WTC11 (cell line): ENCODE results near the gene LENG9.

Source experiments
- CBFB ChIP-seq: sonication (generic); formaldehyde crosslinking; IDR thresholded peaks from 2 replicates; pipeline ENCODE4 v1.8.1; 2022; ENCODE audit warnings: mild to moderate bottlenecking, low read depth, missing genetic modification reagents
- JUN ChIP-seq: sonication (generic); formaldehyde crosslinking; IDR thresholded peaks from 2 replicates; pipeline ENCODE4 v1.8.0; 2023; ENCODE audit warnings: mild to moderate bottlenecking, missing genetic modification reagents
- NFE2L1 ChIP-seq: sonication (generic); formaldehyde crosslinking; IDR thresholded peaks from 2 replicates; pipeline ENCODE4 v1.8.1; 2023; ENCODE audit warnings: missing genetic modification reagents
- RELA ChIP-seq: sonication (generic); formaldehyde crosslinking; IDR thresholded peaks from 2 replicates; pipeline ENCODE4 v1.8.1; 2022; ENCODE audit warnings: missing genetic modification reagents, mild to moderate bottlenecking, borderline replicate concordance
- TEAD4 ChIP-seq: sonication (generic); formaldehyde crosslinking; IDR thresholded peaks from 2 replicates; pipeline ENCODE4 v1.8.0; 2022; ENCODE audit warnings: mild to moderate bottlenecking, missing genetic modification reagents
- TF ChIP-seq, protein P1 (sequence below): fragments of 200-600 bp; IDR thresholded peaks from 2 replicates; pipeline ENCODE4 v1.8.0; 2022; ENCODE audit warnings: antibody characterized with exemption
- TF ChIP-seq, protein P2 (sequence below): sonication (generic); formaldehyde crosslinking; conservative IDR thresholded peaks from 2 replicates; pipeline ENCODE4 v1.8.1; 2022; ENCODE audit warnings: mild to moderate bottlenecking, missing genetic modification reagents
- TF ChIP-seq, protein P3 (sequence below): sonication (generic); formaldehyde crosslinking; IDR thresholded peaks from 2 replicates; pipeline ENCODE4 v1.8.1; 2023; ENCODE audit warnings: mild to moderate bottlenecking, missing genetic modification reagents, moderate library complexity
- TF ChIP-seq, protein P4 (sequence below): sonication (generic); formaldehyde crosslinking; IDR thresholded peaks from 2 replicates; pipeline ENCODE4 v1.8.1; 2023; ENCODE audit warnings: mild to moderate bottlenecking, missing genetic modification reagents, borderline replicate concordance
- TF ChIP-seq, protein P5 (sequence below): sonication (generic); formaldehyde crosslinking; IDR thresholded peaks from 2 replicates; pipeline ENCODE4 v1.8.1; 2022; ENCODE audit warnings: mild to moderate bottlenecking, missing genetic modification reagents, moderate library complexity, borderline replicate concordance
- TF ChIP-seq, protein P6 (sequence below): fragments of 250-450 bp; sonication (Bioruptor Pico); IDR thresholded peaks from 2 replicates; pipeline ENCODE4 v1.9.0; 2021; ENCODE audit warnings: mild to moderate bottlenecking
- TF ChIP-seq, protein P7 (sequence below): sonication (generic); formaldehyde crosslinking; IDR thresholded peaks from 2 replicates; pipeline ENCODE4 v1.8.1; 2022; ENCODE audit warnings: low read depth, missing genetic modification reagents, borderline replicate concordance
- TF ChIP-seq, protein P8 (sequence below): sonication (generic); formaldehyde crosslinking; IDR thresholded peaks from 2 replicates; pipeline ENCODE4 v1.8.0; 2022; ENCODE audit warnings: mild to moderate bottlenecking, missing genetic modification reagents

DNA sequence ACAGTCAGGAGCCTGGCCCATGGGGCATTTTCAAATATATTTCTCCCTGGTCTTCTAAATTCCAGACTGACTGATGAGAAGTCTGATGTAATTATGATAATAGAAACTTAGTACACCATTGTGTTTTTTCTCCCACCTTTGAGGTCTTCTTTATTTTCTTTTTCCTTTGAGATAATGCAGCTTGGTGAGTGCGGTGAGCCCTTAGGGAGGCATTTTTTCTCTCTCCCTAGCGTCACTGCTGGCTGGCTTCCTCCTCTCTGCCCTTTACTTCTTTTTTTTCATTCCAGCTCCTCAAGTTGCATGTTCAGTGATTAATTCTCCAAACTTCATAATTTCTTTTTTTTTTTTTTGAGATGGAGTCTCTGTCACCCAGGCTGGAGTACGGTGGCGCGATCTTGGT is 22.3 kb upstream of the LENG9 start:
- TF ChIP-seq JUN (CRISPR knock-in tag) = no peak
- TF ChIP-seq, protein P1, sequence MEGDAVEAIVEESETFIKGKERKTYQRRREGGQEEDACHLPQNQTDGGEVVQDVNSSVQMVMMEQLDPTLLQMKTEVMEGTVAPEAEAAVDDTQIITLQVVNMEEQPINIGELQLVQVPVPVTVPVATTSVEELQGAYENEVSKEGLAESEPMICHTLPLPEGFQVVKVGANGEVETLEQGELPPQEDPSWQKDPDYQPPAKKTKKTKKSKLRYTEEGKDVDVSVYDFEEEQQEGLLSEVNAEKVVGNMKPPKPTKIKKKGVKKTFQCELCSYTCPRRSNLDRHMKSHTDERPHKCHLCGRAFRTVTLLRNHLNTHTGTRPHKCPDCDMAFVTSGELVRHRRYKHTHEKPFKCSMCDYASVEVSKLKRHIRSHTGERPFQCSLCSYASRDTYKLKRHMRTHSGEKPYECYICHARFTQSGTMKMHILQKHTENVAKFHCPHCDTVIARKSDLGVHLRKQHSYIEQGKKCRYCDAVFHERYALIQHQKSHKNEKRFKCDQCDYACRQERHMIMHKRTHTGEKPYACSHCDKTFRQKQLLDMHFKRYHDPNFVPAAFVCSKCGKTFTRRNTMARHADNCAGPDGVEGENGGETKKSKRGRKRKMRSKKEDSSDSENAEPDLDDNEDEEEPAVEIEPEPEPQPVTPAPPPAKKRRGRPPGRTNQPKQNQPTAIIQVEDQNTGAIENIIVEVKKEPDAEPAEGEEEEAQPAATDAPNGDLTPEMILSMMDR = no peak
- TF ChIP-seq, protein P2, sequence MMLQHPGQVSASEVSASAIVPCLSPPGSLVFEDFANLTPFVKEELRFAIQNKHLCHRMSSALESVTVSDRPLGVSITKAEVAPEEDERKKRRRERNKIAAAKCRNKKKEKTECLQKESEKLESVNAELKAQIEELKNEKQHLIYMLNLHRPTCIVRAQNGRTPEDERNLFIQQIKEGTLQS (CRISPR knock-in tag) = no peak
- TF ChIP-seq, protein P3, sequence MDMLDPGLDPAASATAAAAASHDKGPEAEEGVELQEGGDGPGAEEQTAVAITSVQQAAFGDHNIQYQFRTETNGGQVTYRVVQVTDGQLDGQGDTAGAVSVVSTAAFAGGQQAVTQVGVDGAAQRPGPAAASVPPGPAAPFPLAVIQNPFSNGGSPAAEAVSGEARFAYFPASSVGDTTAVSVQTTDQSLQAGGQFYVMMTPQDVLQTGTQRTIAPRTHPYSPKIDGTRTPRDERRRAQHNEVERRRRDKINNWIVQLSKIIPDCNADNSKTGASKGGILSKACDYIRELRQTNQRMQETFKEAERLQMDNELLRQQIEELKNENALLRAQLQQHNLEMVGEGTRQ (CRISPR knock-in tag) = no peak
- no peak for TF ChIP-seq CBFB (CRISPR knock-in tag)
- TF ChIP-seq, protein P4, sequence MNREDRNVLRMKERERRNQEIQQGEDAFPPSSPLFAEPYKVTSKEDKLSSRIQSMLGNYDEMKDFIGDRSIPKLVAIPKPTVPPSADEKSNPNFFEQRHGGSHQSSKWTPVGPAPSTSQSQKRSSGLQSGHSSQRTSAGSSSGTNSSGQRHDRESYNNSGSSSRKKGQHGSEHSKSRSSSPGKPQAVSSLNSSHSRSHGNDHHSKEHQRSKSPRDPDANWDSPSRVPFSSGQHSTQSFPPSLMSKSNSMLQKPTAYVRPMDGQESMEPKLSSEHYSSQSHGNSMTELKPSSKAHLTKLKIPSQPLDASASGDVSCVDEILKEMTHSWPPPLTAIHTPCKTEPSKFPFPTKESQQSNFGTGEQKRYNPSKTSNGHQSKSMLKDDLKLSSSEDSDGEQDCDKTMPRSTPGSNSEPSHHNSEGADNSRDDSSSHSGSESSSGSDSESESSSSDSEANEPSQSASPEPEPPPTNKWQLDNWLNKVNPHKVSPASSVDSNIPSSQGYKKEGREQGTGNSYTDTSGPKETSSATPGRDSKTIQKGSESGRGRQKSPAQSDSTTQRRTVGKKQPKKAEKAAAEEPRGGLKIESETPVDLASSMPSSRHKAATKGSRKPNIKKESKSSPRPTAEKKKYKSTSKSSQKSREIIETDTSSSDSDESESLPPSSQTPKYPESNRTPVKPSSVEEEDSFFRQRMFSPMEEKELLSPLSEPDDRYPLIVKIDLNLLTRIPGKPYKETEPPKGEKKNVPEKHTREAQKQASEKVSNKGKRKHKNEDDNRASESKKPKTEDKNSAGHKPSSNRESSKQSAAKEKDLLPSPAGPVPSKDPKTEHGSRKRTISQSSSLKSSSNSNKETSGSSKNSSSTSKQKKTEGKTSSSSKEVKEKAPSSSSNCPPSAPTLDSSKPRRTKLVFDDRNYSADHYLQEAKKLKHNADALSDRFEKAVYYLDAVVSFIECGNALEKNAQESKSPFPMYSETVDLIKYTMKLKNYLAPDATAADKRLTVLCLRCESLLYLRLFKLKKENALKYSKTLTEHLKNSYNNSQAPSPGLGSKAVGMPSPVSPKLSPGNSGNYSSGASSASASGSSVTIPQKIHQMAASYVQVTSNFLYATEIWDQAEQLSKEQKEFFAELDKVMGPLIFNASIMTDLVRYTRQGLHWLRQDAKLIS (CRISPR knock-in tag) = no peak
- TF ChIP-seq, protein P5, sequence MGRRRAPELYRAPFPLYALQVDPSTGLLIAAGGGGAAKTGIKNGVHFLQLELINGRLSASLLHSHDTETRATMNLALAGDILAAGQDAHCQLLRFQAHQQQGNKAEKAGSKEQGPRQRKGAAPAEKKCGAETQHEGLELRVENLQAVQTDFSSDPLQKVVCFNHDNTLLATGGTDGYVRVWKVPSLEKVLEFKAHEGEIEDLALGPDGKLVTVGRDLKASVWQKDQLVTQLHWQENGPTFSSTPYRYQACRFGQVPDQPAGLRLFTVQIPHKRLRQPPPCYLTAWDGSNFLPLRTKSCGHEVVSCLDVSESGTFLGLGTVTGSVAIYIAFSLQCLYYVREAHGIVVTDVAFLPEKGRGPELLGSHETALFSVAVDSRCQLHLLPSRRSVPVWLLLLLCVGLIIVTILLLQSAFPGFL = no peak
- no peak for TF ChIP-seq RELA (CRISPR knock-in tag)
- TF ChIP-seq, protein P6, sequence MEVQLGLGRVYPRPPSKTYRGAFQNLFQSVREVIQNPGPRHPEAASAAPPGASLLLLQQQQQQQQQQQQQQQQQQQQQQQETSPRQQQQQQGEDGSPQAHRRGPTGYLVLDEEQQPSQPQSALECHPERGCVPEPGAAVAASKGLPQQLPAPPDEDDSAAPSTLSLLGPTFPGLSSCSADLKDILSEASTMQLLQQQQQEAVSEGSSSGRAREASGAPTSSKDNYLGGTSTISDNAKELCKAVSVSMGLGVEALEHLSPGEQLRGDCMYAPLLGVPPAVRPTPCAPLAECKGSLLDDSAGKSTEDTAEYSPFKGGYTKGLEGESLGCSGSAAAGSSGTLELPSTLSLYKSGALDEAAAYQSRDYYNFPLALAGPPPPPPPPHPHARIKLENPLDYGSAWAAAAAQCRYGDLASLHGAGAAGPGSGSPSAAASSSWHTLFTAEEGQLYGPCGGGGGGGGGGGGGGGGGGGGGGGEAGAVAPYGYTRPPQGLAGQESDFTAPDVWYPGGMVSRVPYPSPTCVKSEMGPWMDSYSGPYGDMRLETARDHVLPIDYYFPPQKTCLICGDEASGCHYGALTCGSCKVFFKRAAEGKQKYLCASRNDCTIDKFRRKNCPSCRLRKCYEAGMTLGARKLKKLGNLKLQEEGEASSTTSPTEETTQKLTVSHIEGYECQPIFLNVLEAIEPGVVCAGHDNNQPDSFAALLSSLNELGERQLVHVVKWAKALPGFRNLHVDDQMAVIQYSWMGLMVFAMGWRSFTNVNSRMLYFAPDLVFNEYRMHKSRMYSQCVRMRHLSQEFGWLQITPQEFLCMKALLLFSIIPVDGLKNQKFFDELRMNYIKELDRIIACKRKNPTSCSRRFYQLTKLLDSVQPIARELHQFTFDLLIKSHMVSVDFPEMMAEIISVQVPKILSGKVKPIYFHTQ (CRISPR knock-in tag) = no peak
- no peak for TF ChIP-seq TEAD4 (CRISPR knock-in tag)
- TF ChIP-seq, protein P7, sequence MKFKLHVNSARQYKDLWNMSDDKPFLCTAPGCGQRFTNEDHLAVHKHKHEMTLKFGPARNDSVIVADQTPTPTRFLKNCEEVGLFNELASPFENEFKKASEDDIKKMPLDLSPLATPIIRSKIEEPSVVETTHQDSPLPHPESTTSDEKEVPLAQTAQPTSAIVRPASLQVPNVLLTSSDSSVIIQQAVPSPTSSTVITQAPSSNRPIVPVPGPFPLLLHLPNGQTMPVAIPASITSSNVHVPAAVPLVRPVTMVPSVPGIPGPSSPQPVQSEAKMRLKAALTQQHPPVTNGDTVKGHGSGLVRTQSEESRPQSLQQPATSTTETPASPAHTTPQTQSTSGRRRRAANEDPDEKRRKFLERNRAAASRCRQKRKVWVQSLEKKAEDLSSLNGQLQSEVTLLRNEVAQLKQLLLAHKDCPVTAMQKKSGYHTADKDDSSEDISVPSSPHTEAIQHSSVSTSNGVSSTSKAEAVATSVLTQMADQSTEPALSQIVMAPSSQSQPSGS (CRISPR knock-in tag) = no peak
- TF ChIP-seq NFE2L1 (CRISPR knock-in tag) = no peak
- TF ChIP-seq, protein P8, sequence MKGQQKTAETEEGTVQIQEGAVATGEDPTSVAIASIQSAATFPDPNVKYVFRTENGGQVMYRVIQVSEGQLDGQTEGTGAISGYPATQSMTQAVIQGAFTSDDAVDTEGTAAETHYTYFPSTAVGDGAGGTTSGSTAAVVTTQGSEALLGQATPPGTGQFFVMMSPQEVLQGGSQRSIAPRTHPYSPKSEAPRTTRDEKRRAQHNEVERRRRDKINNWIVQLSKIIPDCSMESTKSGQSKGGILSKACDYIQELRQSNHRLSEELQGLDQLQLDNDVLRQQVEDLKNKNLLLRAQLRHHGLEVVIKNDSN = no peak
